GM12874 (cell line): ENCODE measurements around the gene ULK2.

Source experiments
- TF ChIP-seq, protein P1 (sequence below): IDR thresholded peaks from 2 replicates; pipeline ENCODE4 v1.5.1; 2011; ENCODE audit warnings: low read depth, mild to moderate bottlenecking, control low read depth, low read length, moderate library complexity; ENCODE audit not compliant: insufficient read depth

ULK2 gene

DNA sequence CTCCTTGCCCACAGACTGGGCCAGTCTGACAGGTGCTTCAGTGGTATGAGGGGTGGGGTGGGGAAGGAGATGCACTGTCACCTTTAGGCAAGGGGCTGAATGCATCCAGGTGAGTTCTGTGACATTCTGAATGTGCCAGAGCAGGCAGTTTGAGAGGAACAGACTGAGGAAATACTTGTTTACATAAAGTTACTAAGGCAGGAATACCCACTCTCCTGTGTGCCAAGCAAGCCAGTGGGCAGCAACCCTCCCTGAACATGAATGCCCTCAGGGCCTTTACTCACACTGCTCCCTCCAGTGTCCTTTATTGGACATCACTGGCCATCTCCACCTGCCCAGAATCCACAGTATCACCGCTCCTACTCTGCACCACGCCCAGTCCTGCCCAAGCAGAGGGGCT is 33.1 kb upstream of the ULK2 start:
- TF ChIP-seq, protein P1, sequence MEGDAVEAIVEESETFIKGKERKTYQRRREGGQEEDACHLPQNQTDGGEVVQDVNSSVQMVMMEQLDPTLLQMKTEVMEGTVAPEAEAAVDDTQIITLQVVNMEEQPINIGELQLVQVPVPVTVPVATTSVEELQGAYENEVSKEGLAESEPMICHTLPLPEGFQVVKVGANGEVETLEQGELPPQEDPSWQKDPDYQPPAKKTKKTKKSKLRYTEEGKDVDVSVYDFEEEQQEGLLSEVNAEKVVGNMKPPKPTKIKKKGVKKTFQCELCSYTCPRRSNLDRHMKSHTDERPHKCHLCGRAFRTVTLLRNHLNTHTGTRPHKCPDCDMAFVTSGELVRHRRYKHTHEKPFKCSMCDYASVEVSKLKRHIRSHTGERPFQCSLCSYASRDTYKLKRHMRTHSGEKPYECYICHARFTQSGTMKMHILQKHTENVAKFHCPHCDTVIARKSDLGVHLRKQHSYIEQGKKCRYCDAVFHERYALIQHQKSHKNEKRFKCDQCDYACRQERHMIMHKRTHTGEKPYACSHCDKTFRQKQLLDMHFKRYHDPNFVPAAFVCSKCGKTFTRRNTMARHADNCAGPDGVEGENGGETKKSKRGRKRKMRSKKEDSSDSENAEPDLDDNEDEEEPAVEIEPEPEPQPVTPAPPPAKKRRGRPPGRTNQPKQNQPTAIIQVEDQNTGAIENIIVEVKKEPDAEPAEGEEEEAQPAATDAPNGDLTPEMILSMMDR, result no peak

- TF ChIP-seq, protein P1, result no peak
Measured at GRCh38 chr17:19897903-19898302, 30.2 kb upstream of the ULK2 start.

DNA sequence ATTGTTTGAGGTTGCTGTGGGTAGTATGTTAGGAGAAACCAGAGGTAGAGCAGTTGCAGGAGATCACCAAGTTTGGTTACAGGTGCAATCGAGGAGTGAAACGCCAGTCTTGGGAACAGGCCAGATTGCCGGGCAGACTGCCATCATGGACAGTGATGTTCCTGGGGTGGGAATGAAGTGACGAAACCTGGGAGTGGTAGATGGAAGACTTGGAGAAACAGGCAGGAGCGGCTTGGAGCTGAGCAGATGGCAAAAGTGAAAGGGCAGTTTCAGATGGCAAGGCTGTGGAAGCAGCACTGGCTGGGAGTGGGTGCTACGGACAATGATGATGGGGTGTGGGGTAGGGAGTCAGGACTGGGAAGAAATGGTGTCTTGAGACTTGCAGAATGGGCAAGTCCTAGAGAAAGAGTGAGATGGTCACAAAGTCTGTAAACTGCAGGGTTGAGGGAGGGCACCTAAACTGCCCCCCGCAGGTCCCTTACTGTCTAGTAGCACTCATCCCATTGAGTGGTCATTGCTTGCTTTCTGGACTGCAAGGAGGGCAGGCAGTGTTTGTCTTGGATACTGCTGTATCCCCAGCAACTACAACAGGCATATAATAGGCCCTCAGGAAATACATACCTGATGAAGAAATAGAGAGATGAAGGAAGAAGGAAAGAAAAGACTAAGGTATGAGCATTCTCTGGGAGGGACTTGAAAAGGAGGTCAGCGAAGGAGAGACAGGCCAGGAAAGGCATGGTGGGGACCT is 29.5 kb upstream of the ULK2 start:
- TF ChIP-seq, protein P1, result no peak

DNA sequence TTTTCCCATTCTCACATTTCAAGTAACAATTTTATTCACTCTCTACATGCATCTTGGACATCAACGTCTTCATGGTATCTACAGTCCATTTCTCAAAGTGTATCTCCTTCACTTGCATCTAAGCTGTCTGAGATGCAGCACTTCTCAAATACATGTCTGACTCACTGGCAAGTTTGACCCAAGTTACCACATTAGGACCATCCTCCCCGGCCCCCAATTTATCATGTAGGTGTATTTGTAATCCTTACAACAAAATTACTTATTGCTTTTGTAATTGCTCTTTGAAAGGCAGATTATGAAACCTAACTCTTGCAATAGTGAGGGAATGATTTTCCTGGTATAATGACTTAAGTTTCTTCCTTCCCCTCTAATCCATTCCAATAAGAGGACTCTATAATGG is 28.9 kb upstream of the ULK2 start:
- TF ChIP-seq, protein P1, result no peak

- TF ChIP-seq, protein P1, result no peak
Measured at GRCh38 chr17:19886116-19886515, 18.4 kb upstream of the ULK2 start.

- TF ChIP-seq, protein P1, result no peak
Measured at GRCh38 chr17:19883537-19884215, 15.9 kb upstream of the ULK2 start.

GRCh38 chr17:19880393-19880792 is 12.7 kb upstream of the ULK2 start:
- TF ChIP-seq, protein P1, result no peak
